ENCODE data around the gene KCNH8.

GRCh38 chr3:19190602-19191001 is 42.3 kb downstream of the KCNH8 start:
- TF ChIP-seq CTCF (conservative IDR thresholded peaks at IDR 0.05; ENCODE audit: low read length), result no peak
- TF ChIP-seq EZH2phosphoT487 (IDR thresholded peaks at IDR 0.05; ENCODE audit: borderline replicate concordance, low read depth, low read length), result no peak

All from OCI-LY7 (cell line).